ENCODE data around the gene GUK1. TPM values are rescaled to one million over a fixed set of nuclear protein-coding genes. Genes with fewer than 3 reads are reported as not detected.

The GUK1 gene
- total and polyA plus RNA-seq, 4 experiments from 2014 or later = 179 to 488 (median 283) TPM

GRCh38 chr1:228148196-228148861 is 8.2 kb downstream of the GUK1 start:
- no peaks in the 10 kb centered on the region for H3K27me3 Mint-ChIP-seq
- Histone ChIP-seq H3K36me3 (ENCODE audit: insufficient read depth, low read length) (peaks cover 38% of the 10 kb centered on the region), H3K4me3 (ENCODE audit: low read length in 2 of 2) (no peak overlapping the region), H3K9me3 (ENCODE audit: control insufficient read depth in 1 of 2, low read length in 2 of 2) (no peaks in the 10 kb centered on the region), H3K27ac (ENCODE audit: low read depth, low read length) (no peak overlapping the region), H3K27me3 (ENCODE audit: insufficient read depth, low read length) (no peaks in the 10 kb centered on the region), H3K4me1 (ENCODE audit: insufficient read depth, low read length) (peaks cover 23% of the 10 kb centered on the region)
- H3K4me1 Mint-ChIP-seq = peaks cover 8 to 21% (median 11%) of the 10 kb centered on the region in 4 donors
- H3K9me3 Mint-ChIP-seq = no peaks in the 10 kb centered on the region
- DNase-seq = peak in 1 of 5 donors; percentile 22
- CTCF ChIA-PET (ENCODE audit: partially characterized antibody) = no interaction called here
- H3K27ac Mint-ChIP-seq = no peak overlapping the region
- POLR2A ChIA-PET (ENCODE audit: partially characterized antibody) = interaction anchor here (2.0 kb wide), 1 partner anchor 16 kb away, joined by 7 read pairs; no protein-coding TSS in a partner anchor
- peaks cover 0 to 15% of the 10 kb centered on the region in 2 donors for H3K36me3 Mint-ChIP-seq
- H3K4me3 Mint-ChIP-seq = no peak overlapping the region
- intact Hi-C loops (cut with micrococcal nuclease) = no loop called here

- DNase-seq = no peak
- H3K27ac Mint-ChIP-seq = no peak overlapping the region
- Histone ChIP-seq H3K4me1 (ENCODE audit: insufficient read depth, low read length) (peaks cover 16% of the 10 kb centered on the region), H3K9me3 (ENCODE audit: control insufficient read depth in 1 of 2, low read length in 2 of 2) (no peaks in the 10 kb centered on the region), H3K27ac (ENCODE audit: low read depth, low read length) (no peak overlapping the region), H3K4me3 (ENCODE audit: low read length in 2 of 2) (no peak overlapping the region), H3K27me3 (ENCODE audit: insufficient read depth, low read length) (no peaks in the 10 kb centered on the region), H3K36me3 (ENCODE audit: insufficient read depth, low read length) (peaks cover 36% of the 10 kb centered on the region)
- no peak overlapping the region for H3K4me3 Mint-ChIP-seq
- H3K36me3 Mint-ChIP-seq = peaks cover 0 to 9% of the 10 kb centered on the region in 2 donors
- intact Hi-C loops (cut with micrococcal nuclease) = no loop called here
- ChIA-PET CTCF (ENCODE audit: partially characterized antibody) (no interaction called here), POLR2A (ENCODE audit: partially characterized antibody) (interaction anchor here (1.3 to 2.0 kb wide), 2 partner anchors 8 to 16 kb away, joined by 5 to 7 read pairs; partner anchors contain the start of gene GUK1)
- H3K27me3 Mint-ChIP-seq = no peaks in the 10 kb centered on the region
- H3K4me1 Mint-ChIP-seq = peaks cover 1 to 14% (median 5%) of the 10 kb centered on the region in 4 donors
- no peaks in the 10 kb centered on the region for H3K9me3 Mint-ChIP-seq
Measured at GRCh38 chr1:228148935-228149405, 8.9 kb downstream of the GUK1 start.

GRCh38 chr1:228149406-228150119 is 9.5 kb downstream of the GUK1 start, which contains the start of gene GJC2:
TSS of gene GJC2 (plus strand) at chr1:228149930. CDS start at chr1:228157759, 7,829 bp downstream.
- intact Hi-C loops (cut with micrococcal nuclease) = no loop called here
- CTCF ChIA-PET (ENCODE audit: partially characterized antibody) = no interaction called here
- H3K9me3 ChIP-seq (ENCODE audit: control insufficient read depth in 1 of 2, low read length in 2 of 2) = no peaks in the 10 kb centered on the region
- H3K27ac ChIP-seq (ENCODE audit: low read depth, low read length) = no peak within 1 kb of the TSS
- H3K4me3 ChIP-seq (ENCODE audit: low read length in 2 of 2) = no peak within 1 kb of the TSS
- peaks cover 10% of the 10 kb centered on the region for H3K4me1 ChIP-seq (ENCODE audit: insufficient read depth, low read length)
- peaks cover 36% of the 10 kb centered on the region for H3K36me3 ChIP-seq (ENCODE audit: insufficient read depth, low read length)
- Mint-ChIP-seq H3K36me3 (peaks cover 0 to 8% of the 10 kb centered on the region in 2 donors), H3K9me3 (no peaks in the 10 kb centered on the region), H3K4me1 (peaks cover 0 to 9% (median 3%) of the 10 kb centered on the region in 4 donors), H3K4me3 (no peak within 1 kb of the TSS), H3K27ac (peak within 1 kb of the TSS in 1 of 7 donors; percentile 35), H3K27me3 (no peaks in the 10 kb centered on the region)
- H3K27me3 ChIP-seq (ENCODE audit: insufficient read depth, low read length) = no peaks in the 10 kb centered on the region
- POLR2A ChIA-PET (ENCODE audit: partially characterized antibody) = interaction anchor here (1.3 to 2.0 kb wide), 2 partner anchors 9 to 15 kb away, joined by 5 to 7 read pairs; partner anchors contain the start of gene GUK1
- DNase-seq = peak in 1 of 5 donors; percentile 28

DNA sequence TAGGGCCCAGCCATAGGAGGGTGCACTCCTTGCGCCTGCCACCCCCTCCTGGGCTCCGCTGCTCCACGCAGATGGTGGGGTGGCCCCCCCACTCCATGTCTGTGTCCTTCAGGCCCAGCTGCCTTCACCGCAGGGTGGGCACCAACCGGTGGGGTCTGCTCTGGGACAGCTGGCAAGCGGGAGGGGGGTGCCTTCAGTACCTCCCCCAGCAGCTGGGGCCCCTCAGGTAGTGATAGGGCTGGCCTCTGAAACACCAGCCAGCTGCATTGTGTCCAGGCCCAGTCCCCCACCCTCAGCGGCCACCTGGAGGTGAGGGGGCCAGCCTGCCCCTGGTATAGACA is 10.0 kb downstream of the GUK1 start:
- Histone ChIP-seq H3K9me3 (ENCODE audit: control insufficient read depth in 1 of 2, low read length in 2 of 2) (no peaks in the 10 kb centered on the region), H3K4me3 (ENCODE audit: low read length in 2 of 2) (no peak overlapping the region), H3K27ac (ENCODE audit: low read depth, low read length) (no peak overlapping the region), H3K36me3 (ENCODE audit: insufficient read depth, low read length) (peaks cover 36% of the 10 kb centered on the region), H3K4me1 (ENCODE audit: insufficient read depth, low read length) (peaks cover 6% of the 10 kb centered on the region), H3K27me3 (ENCODE audit: insufficient read depth, low read length) (no peaks in the 10 kb centered on the region)
- POLR2A ChIA-PET (ENCODE audit: partially characterized antibody) = interaction anchor here (1.3 kb wide), 1 partner anchor 9 kb away, joined by 5 read pairs; the partner anchor contains the start of gene GUK1
- Mint-ChIP-seq H3K27me3 (no peaks in the 10 kb centered on the region), H3K4me1 (peaks cover 0 to 4% (median 2%) of the 10 kb centered on the region in 4 donors), H3K4me3 (no peak overlapping the region), H3K27ac (no peak overlapping the region), H3K9me3 (no peaks in the 10 kb centered on the region), H3K36me3 (peaks cover 0 to 5% of the 10 kb centered on the region in 2 donors)
- DNase-seq = peak in 1 of 5 donors; percentile 25
- intact Hi-C loops (cut with micrococcal nuclease) = no loop called here
- CTCF ChIA-PET (ENCODE audit: partially characterized antibody) = no interaction called here

DNA sequence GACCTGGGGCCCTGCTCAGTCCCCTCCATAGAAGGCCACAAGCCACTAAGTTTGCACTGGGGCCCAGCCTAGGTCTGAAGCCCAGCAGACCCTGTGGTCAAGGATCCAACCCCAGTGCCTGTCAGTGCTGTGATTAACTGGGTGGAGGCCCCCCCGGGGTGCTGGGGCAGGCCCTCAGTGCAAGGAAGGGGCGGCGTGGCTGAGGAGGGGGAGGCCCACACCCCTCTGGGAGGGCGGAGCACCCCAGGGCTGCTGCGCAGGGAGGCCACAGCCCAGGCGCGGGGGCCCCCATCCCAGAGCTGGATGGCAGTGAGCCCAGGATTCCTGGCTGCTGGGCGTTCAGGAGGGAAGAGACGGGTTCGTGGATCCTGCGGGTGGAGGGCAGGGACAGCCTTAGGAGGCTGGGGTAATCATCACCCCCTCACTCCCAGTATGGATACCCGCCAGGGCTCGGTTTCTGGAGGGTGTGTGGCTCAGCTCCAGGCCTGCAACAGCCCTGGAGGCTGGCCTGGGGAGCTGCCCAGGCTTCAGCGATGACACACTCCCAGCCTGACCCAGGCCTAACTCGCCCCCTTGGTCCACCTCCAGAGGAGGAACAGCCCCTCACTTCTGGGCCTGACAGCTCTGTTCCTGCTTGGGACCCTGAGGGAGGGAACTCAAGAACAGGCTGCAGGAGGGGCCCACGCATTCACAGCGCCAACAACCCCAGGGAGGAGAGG is 10.5 kb downstream of the GUK1 start:
- peaks cover 32% of the 10 kb centered on the region for H3K36me3 ChIP-seq (ENCODE audit: insufficient read depth, low read length)
- Mint-ChIP-seq H3K4me1 (peaks cover 0 to 4% (median 1%) of the 10 kb centered on the region in 4 donors), H3K27ac (peak overlapping the region in 1 of 7 donors; percentile 35), H3K4me3 (no peak overlapping the region), H3K27me3 (no peaks in the 10 kb centered on the region), H3K9me3 (no peaks in the 10 kb centered on the region), H3K36me3 (peaks cover 0 to 3% of the 10 kb centered on the region in 2 donors)
- POLR2A ChIA-PET (ENCODE audit: partially characterized antibody) = interaction anchor here (2.5 kb wide), 1 partner anchor 9 kb away, joined by 20 read pairs; the partner anchor contains the start of gene GUK1
- H3K9me3 ChIP-seq (ENCODE audit: control insufficient read depth in 1 of 2, low read length in 2 of 2) = no peaks in the 10 kb centered on the region
- intact Hi-C loops (cut with micrococcal nuclease) = no loop called here
- peak in 1 of 5 donors; percentile 36 for DNase-seq
- H3K4me3 ChIP-seq (ENCODE audit: low read length in 2 of 2) = no peak overlapping the region
- CTCF ChIA-PET (ENCODE audit: partially characterized antibody) = no interaction called here
- no peak overlapping the region for H3K27ac ChIP-seq (ENCODE audit: low read depth, low read length)
- no peaks in the 10 kb centered on the region for H3K27me3 ChIP-seq (ENCODE audit: insufficient read depth, low read length)
- peaks cover under 1% of the 10 kb centered on the region for H3K4me1 ChIP-seq (ENCODE audit: insufficient read depth, low read length)

GRCh38 chr1:228151180-228151925 is 11.3 kb downstream of the GUK1 start:
- Histone ChIP-seq H3K9me3 (ENCODE audit: control insufficient read depth in 1 of 2, low read length in 2 of 2) (no peaks in the 10 kb centered on the region), H3K36me3 (ENCODE audit: insufficient read depth, low read length) (peaks cover 25% of the 10 kb centered on the region), H3K27me3 (ENCODE audit: insufficient read depth, low read length) (no peaks in the 10 kb centered on the region), H3K27ac (ENCODE audit: low read depth, low read length) (no peak overlapping the region), H3K4me1 (ENCODE audit: insufficient read depth, low read length) (no peaks in the 10 kb centered on the region), H3K4me3 (ENCODE audit: low read length in 2 of 2) (no peak overlapping the region)
- Mint-ChIP-seq H3K27ac (peak overlapping the region in 5 of 7 donors; percentile 18 to 80 (median 78)), H3K4me1 (peaks cover 0 to 4% (median under 1%) of the 10 kb centered on the region in 4 donors), H3K9me3 (no peaks in the 10 kb centered on the region), H3K4me3 (no peak overlapping the region), H3K27me3 (no peaks in the 10 kb centered on the region), H3K36me3 (peaks cover 0 to 2% of the 10 kb centered on the region in 2 donors)
- peak in 1 of 5 donors; percentile 29 for DNase-seq
- ChIA-PET CTCF (ENCODE audit: partially characterized antibody) (no interaction called here), POLR2A (ENCODE audit: partially characterized antibody) (interaction anchor here (1.2 to 2.5 kb wide), 3 partner anchors 8 to 14 kb away, joined by 3 to 20 read pairs (median 12); partner anchors contain the start of genes GUK1 and IBA57)
- intact Hi-C loops (cut with micrococcal nuclease) = no loop called here
